ENCODE measurements around the gene SEPTIN10.

Gene SEPTIN10

GRCh38 chr2:109493176-109493935 lies 120.4 kb downstream of the SEPTIN10 start:
- no peak for DNase-seq
